Endodermal cell (in vitro differentiated cells): ENCODE data around the gene FGF14. TPM values are rescaled to one million over a fixed set of nuclear protein-coding genes. Genes with fewer than 3 reads are reported as not detected.

ENCODE experiments used
- DNase-seq: peaks from one replicate; pipeline ENCODE4 v3.0.0-alpha.2; 2017
- H3K27ac ChIP-seq: 2 replicates; pipeline ENCODE4 v1.5.1; 2013; ENCODE audit warnings: mild to moderate bottlenecking, low read depth, low read length, moderate library complexity
- H3K27me3 ChIP-seq: 2 replicates; pipeline ENCODE4 v1.6.1; 2013; ENCODE audit warnings: mild to moderate bottlenecking, low read length, moderate library complexity; ENCODE audit not compliant: insufficient read depth, control insufficient read depth, poor library complexity, severe bottlenecking
- H3K36me3 ChIP-seq: 2 replicates; pipeline ENCODE4 v1.7.0; 2013; ENCODE audit warnings: mild to moderate bottlenecking, low read length, moderate library complexity; ENCODE audit not compliant: control insufficient read depth, insufficient read depth
- H3K4me1 ChIP-seq: one replicate; pipeline ENCODE4 v1.7.0; 2013; ENCODE audit warnings: low read length; ENCODE audit not compliant: control insufficient read depth, insufficient read depth
- H3K4me3 ChIP-seq: 2 replicates; pipeline ENCODE4 v1.5.1; 2013; ENCODE audit warnings: mild to moderate bottlenecking, low read length, moderate library complexity
- H3K9ac ChIP-seq: 2 replicates; pipeline ENCODE4 v1.6.1; 2013; ENCODE audit warnings: mild to moderate bottlenecking, low read length, moderate library complexity; ENCODE audit not compliant: poor library complexity, severe bottlenecking; ENCODE audit errors: extremely low read depth
- H3K9me3 ChIP-seq: 2 replicates; pipeline ENCODE4 v1.6.1; 2013; ENCODE audit warnings: mild to moderate bottlenecking, low read length, moderate library complexity; ENCODE audit not compliant: control insufficient read depth
- H3K27ac Mint-ChIP-seq: 2 replicates; pipeline ENCODE4 v1.8.0; 2020; ENCODE audit warnings: mixed read lengths
- H3K27me3 Mint-ChIP-seq: 2 replicates; pipeline ENCODE4 v1.8.0; 2021; ENCODE audit warnings: mild to moderate bottlenecking, mixed read lengths; ENCODE audit not compliant: insufficient read depth
- H3K36me3 Mint-ChIP-seq: 2 replicates; pipeline ENCODE4 v1.8.0; 2020; ENCODE audit warnings: low read depth, mixed read lengths
- H3K4me1 Mint-ChIP-seq: 2 replicates; pipeline ENCODE4 v1.8.0; 2020; ENCODE audit warnings: mixed read lengths
- H3K4me3 Mint-ChIP-seq: 2 replicates; pipeline ENCODE4 v1.8.0; 2020; ENCODE audit warnings: mild to moderate bottlenecking, moderate library complexity, mixed read lengths
- H3K9me3 Mint-ChIP-seq: 2 replicates; pipeline ENCODE4 v1.8.0; 2020; ENCODE audit warnings: mild to moderate bottlenecking, mixed read lengths
- CTCF ChIP-seq: fragments of 200-600 bp; sonication (generic); conservative IDR thresholded peaks from 2 replicates; pipeline ENCODE4 v1.5.0; 2021; ENCODE audit warnings: antibody characterized with exemption, mild to moderate bottlenecking
- WGBS, 2 experiments: methylation state at CpG; one replicate each; pipeline versions ENCODE4 v1.1.5 to v1.1.7; 2013; ENCODE audit warnings: missing lambda C conversion rate in 2 of 2, mixed read lengths in 1 of 2; ENCODE audit not compliant: insufficient coverage in 1 of 2, insufficient read length in 1 of 2; 5-methylcytosine and 5-hydroxymethylcytosine counted together
- total RNA-seq, 2 donors: library from RNA; stranded (reverse); fragmentation: NEBNext Ultra II Directional in 1 of 2; extraction: Animal tissue kit (Norgen Biotek cat#: 25700) in 1 of 2; gene quantifications; 2 replicates in 1 of 2; 3 replicates in 1 of 2; pipeline ENCODE4 v1.2.1, GENCODE V29; 2021

The FGF14 gene
- total RNA-seq, 2 donors from 2014 or later: 0.15 to 0.26 TPM

- no peak for TF ChIP-seq CTCF
- DNase-seq: no peak
- H3K4me1 Mint-ChIP-seq: no peaks in the 10 kb centered on the region
- no peak overlapping the region for H3K9ac ChIP-seq
- H3K27ac Mint-ChIP-seq: no peak overlapping the region
- H3K27me3 Mint-ChIP-seq: peaks cover 2% of the 10 kb centered on the region
- H3K9me3 Mint-ChIP-seq: peaks cover under 1% of the 10 kb centered on the region
- H3K36me3 Mint-ChIP-seq: no peaks in the 10 kb centered on the region
- no peaks in the 10 kb centered on the region for H3K4me1 ChIP-seq
- no peak overlapping the region for H3K27ac ChIP-seq
- H3K4me3 Mint-ChIP-seq: no peak overlapping the region
- no peaks in the 10 kb centered on the region for H3K36me3 ChIP-seq
- H3K9me3 ChIP-seq: peaks cover 8% of the 10 kb centered on the region
- no peaks in the 10 kb centered on the region for H3K27me3 ChIP-seq
- H3K4me3 ChIP-seq: no peak overlapping the region
Measured at GRCh38 chr13:101835920-101836319, 565.9 kb downstream of the FGF14 start.

- Mint-ChIP-seq H3K9me3 (peaks cover 6% of the 10 kb centered on the region), H3K27ac (no peak overlapping the region), H3K4me1 (peaks cover 9% of the 10 kb centered on the region), H3K4me3 (no peak overlapping the region), H3K36me3 (peaks cover 2% of the 10 kb centered on the region), H3K27me3 (peaks cover 2% of the 10 kb centered on the region)
- no peaks in the 10 kb centered on the region for H3K36me3 ChIP-seq
- no peaks in the 10 kb centered on the region for H3K27me3 ChIP-seq
- WGBS, 2 experiments: 92% methylated on average over 3 of the region's 3 CpGs; no CpG with 5 or more reads in 1 of the 2 experiments
- DNase-seq: no peak
- H3K9ac ChIP-seq: no peak overlapping the region
- peaks cover 3% of the 10 kb centered on the region for H3K4me1 ChIP-seq
- H3K27ac ChIP-seq: no peak overlapping the region
- peaks cover 14% of the 10 kb centered on the region for H3K9me3 ChIP-seq
- no peak for TF ChIP-seq CTCF
- no peak overlapping the region for H3K4me3 ChIP-seq
Measured at GRCh38 chr13:101833671-101834070, 568.2 kb downstream of the FGF14 start.

GRCh38 chr13:101830035-101830434 is 571.8 kb downstream of the FGF14 start:
- H3K4me1 ChIP-seq: peaks cover 7% of the 10 kb centered on the region
- H3K9me3 ChIP-seq: peaks cover 14% of the 10 kb centered on the region
- no peak overlapping the region for H3K4me3 ChIP-seq
- H3K36me3 ChIP-seq: no peaks in the 10 kb centered on the region
- DNase-seq: no peak
- H3K27me3 Mint-ChIP-seq: no peaks in the 10 kb centered on the region
- H3K36me3 Mint-ChIP-seq: peaks cover 2% of the 10 kb centered on the region
- no peak overlapping the region for H3K27ac Mint-ChIP-seq
- WGBS, 2 experiments: 83 to 100% methylated on average over 1 to 2 of the region's 2 CpGs
- TF ChIP-seq CTCF: no peak
- no peaks in the 10 kb centered on the region for H3K27me3 ChIP-seq
- H3K4me1 Mint-ChIP-seq: peaks cover 13% of the 10 kb centered on the region
- H3K27ac ChIP-seq: no peak overlapping the region
- no peak overlapping the region for H3K4me3 Mint-ChIP-seq
- no peak overlapping the region for H3K9ac ChIP-seq
- peaks cover 6% of the 10 kb centered on the region for H3K9me3 Mint-ChIP-seq
